GM12878 (cell line): Measurements from ENCODE around the gene CELSR1. TPM values are rescaled to one million over a fixed set of nuclear protein-coding genes. Genes with fewer than 3 reads are reported as not detected.

Experiments used
- ATAC-seq: fragments of 200-7000 bp; cut with Tn5 transposase; 3 replicates; pipeline ENCODE4 v1.9.1; 2020; ENCODE audit warnings: mild to moderate bottlenecking, moderate library complexity
- BruUV-seq: library from RNA; stranded (reverse); fragments of 400-500 nt; replicated peaks from 2 replicates; lab custom pipeline; 2021; lab: Mats Ljungman, UMichigan
- CTCF ChIA-PET: fragments of 300-600 bp; sonication (Branson Sonifier 250); formaldehyde crosslinking; extraction: SDS; loops from one replicate; lab custom pipeline; 2021; ENCODE audit warnings: inconsistent platforms; lab: Yijun Ruan, JAX
- POLR2A ChIA-PET: fragments of 350-600 bp; formaldehyde crosslinking; extraction: SDS; loops from one replicate; lab custom pipeline; 2021; ENCODE audit warnings: inconsistent platforms; lab: Charles Lee
- RAD21 ChIA-PET: fragments of 300-600 bp; sonication (Branson Sonifier 250); formaldehyde crosslinking; loops from one replicate; lab custom pipeline; 2023; ENCODE audit warnings: antibody characterized with exemption; ENCODE audit not compliant: unreplicated experiment; lab: Charles Lee
- SMC1A ChIA-PET: fragments of 300-600 bp; sonication (Branson Sonifier 250); formaldehyde crosslinking; loops from one replicate; lab custom pipeline; 2023; ENCODE audit not compliant: unreplicated experiment, uncharacterized antibody; lab: Charles Lee
- DNase-seq: peaks from one replicate; pipeline ENCODE4 v3.0.0-alpha.2; 2011; ENCODE audit warnings: low read depth, low spot score
- FAIRE-seq: peaks from 3 replicates; lab custom pipeline; 2011; peaks lifted over from hg19 to GRCh38; lab: Jason Lieb, UNC
- H2AFZ ChIP-seq: 2 replicates; pipeline ENCODE4 v1.6.0; 2011; ENCODE audit warnings: low read depth, low read length, control low read depth; ENCODE audit not compliant: control insufficient read depth
- H3K27ac ChIP-seq: 2 replicates; pipeline ENCODE4 v1.5.1; 2011; ENCODE audit warnings: control low read depth; ENCODE audit not compliant: control insufficient read depth, insufficient read depth
- H3K27me3 ChIP-seq, 2 experiments: replicated peaks in 1 of 2; 2 replicates each; pipeline versions ENCODE4 v1.6.0 to v1.6.1; 2011; ENCODE audit warnings: low read length in 1 of 2; ENCODE audit not compliant: control insufficient read depth in 2 of 2, insufficient read depth in 2 of 2
- H3K36me3 ChIP-seq, 2 experiments: 2 replicates each; pipeline ENCODE4 v1.5.1; 2011; ENCODE audit warnings: low read length in 1 of 2; ENCODE audit not compliant: control insufficient read depth in 2 of 2, insufficient read depth in 2 of 2
- H3K4me1 ChIP-seq: 2 replicates; pipeline ENCODE4 v1.6.1; 2011; ENCODE audit warnings: mild to moderate bottlenecking, low read length, moderate library complexity, mixed read lengths; ENCODE audit not compliant: control insufficient read depth, insufficient read depth
- H3K4me2 ChIP-seq: 2 replicates; pipeline ENCODE4 v1.6.0; 2011; ENCODE audit warnings: control low read depth; ENCODE audit not compliant: control insufficient read depth, insufficient read depth
- H3K4me3 ChIP-seq: fragments of 200-600 bp; sonication (generic); 2 replicates; pipeline ENCODE4 v1.5.1; 2016
- H3K79me2 ChIP-seq: 2 replicates; pipeline ENCODE4 v1.6.0; 2011; ENCODE audit warnings: low read length; ENCODE audit not compliant: control insufficient read depth, insufficient read depth
- H3K9ac ChIP-seq: 2 replicates; pipeline ENCODE4 v1.8.0; 2011; ENCODE audit warnings: low read length, control low read depth, mixed read lengths; ENCODE audit not compliant: control insufficient read depth, insufficient read depth
- H3K9me3 ChIP-seq: replicated peaks from 3 replicates; pipeline ENCODE4 v1.5.1; 2011; ENCODE audit warnings: mild to moderate bottlenecking, low read length; ENCODE audit not compliant: control insufficient read depth, insufficient read depth
- H4K20me1 ChIP-seq: 2 replicates; pipeline ENCODE4 v1.6.0; 2011; ENCODE audit not compliant: control insufficient read depth, insufficient read depth
- MEF2B ChIP-seq: fragments of 450-650 bp; IDR thresholded peaks from 2 replicates; pipeline ENCODE4 v1.6.1; 2018; ENCODE audit warnings: mild to moderate bottlenecking, moderate library complexity; ENCODE audit not compliant: partially characterized antibody, poor library complexity, severe bottlenecking
- PAX8 ChIP-seq: fragments of 450-650 bp; IDR thresholded peaks from 2 replicates; pipeline ENCODE4 v1.6.1; 2017; ENCODE audit warnings: mild to moderate bottlenecking, moderate library complexity
- SMARCA5 ChIP-seq: fragments of 450-650 bp; IDR thresholded peaks from 2 replicates; pipeline ENCODE4 v1.6.1; 2017; ENCODE audit warnings: mild to moderate bottlenecking
- STAT1 ChIP-seq: fragments of 450-650 bp; conservative IDR thresholded peaks from 2 replicates; pipeline ENCODE4 v1.6.1; 2014; ENCODE audit warnings: antibody characterized with exemption, mild to moderate bottlenecking
- WGBS: methylation state at CpG from one replicate; pipeline ENCODE4 v1.1.6; 2016; ENCODE audit warnings: low lambda C conversion rate; ENCODE audit not compliant: insufficient replicate concordance, insufficient coverage; ENCODE audit errors: missing lambda C conversion rate; 5-methylcytosine and 5-hydroxymethylcytosine counted together
- in situ Hi-C: fragments of 300-500 bp; cut with MboI; formaldehyde crosslinking; loops from 9 replicates; pipeline ENCODE4 v1.14.3; 2018; ENCODE audit warnings: mixed read lengths
- intact Hi-C: fragments of 100-400 bp; cut with micrococcal nuclease; formaldehyde crosslinking; loops from one replicate; pipeline ENCODE4 v1.14.2; 2022; ENCODE audit not compliant: unreplicated experiment
- polyA plus RNA-seq, 11 experiments: library from polyadenylated mRNA; depleted of rRNA in 4 of 11; unstranded in 6 of 11; stranded (reverse) in 5 of 11; fragments of >200 nt; fragmentation: Nextera tagmentation in 4 of 11; fragmentation: Illumina TruSeq in 1 of 11; extraction: Ambion mirVana in 4 of 11; extraction: Trizol in 1 of 11; gene quantifications; 1 replicate in 1 of 11; 2 replicates in 10 of 11; pipeline versions ENCODE4 v1.2.1 to v1.2.3, GENCODE V29; 2011 to 2016; ENCODE audit warnings: inconsistent platforms in 2 of 11, missing spikeins in 2 of 11, low read depth in 1 of 11
- total RNA-seq, 4 experiments: library from RNA; depleted of rRNA in 3 of 4; stranded (reverse); fragments of >200 nt in 3 of 4; fragmentation: Illumina TruSeq in 1 of 4; extraction: Trizol in 1 of 4; gene quantifications; 2 replicates each; pipeline versions ENCODE4 v1.2.1 to v1.2.3, GENCODE V29; 2013 to 2021
- TF ChIP-seq, protein P1 (sequence below): IDR thresholded peaks from 2 replicates; pipeline ENCODE4 v1.6.1; 2012; ENCODE audit warnings: mild to moderate bottlenecking, low read depth, low read length
- TF ChIP-seq, protein P2 (sequence below): fragments of 150-350 bp; IDR thresholded peaks from 2 replicates; pipeline ENCODE4 v1.6.1; 2016; ENCODE audit warnings: low read depth, low read length
- TF ChIP-seq, protein P3 (sequence below): fragments of 450-650 bp; IDR thresholded peaks from 2 replicates; pipeline ENCODE4 v1.6.1; 2016; ENCODE audit warnings: mild to moderate bottlenecking

Gene CELSR1
- total and polyA plus RNA-seq, 10 of the 15 experiments (the other 5 are each of a cell fraction or from before 2014, with no cell fraction given) = 0.05 to 1.7 (median 0.35) TPM; not detected in 2

DNA sequence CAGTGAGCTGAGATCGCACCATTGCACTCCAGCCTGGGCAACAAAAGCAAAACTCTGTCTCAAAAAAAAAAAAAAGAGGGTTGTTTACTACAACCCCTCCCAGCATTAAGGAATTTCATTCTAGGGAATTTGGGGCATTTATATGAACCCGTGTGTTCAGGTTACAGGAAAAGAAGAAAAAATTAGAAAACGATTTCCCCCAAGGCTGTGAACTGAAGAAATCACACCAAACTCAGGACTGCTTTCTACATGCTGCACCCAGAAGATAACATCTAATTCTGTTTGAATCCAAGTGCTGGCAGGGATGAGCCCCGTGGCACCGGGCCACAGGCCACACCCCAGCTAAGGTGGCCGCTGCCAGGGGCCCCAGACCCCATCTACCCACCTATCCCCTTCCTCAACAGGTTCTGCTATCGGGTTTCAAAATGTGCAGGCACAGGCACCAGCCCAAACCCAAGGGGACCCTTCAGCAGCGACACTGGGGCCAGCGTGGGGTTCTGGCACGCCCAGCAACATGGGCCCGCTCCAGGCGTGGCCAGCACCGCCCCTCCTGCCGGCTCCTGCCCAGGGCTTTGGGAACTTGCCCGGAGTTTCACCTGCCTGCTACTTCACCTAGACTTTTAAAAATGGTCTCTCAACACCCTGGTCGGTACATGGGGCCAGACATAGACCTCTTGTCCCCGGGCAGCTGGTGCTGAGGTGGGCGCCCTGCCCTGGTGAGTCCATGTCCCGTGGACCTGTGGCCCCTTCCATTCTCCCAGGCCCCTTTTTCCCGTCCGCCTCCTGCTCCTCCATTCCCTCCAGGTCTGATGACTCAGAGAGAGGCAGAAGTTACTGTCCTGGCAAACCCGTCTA is 11.8 kb downstream of the CELSR1 start (continued):
- TF ChIP-seq, protein P1, sequence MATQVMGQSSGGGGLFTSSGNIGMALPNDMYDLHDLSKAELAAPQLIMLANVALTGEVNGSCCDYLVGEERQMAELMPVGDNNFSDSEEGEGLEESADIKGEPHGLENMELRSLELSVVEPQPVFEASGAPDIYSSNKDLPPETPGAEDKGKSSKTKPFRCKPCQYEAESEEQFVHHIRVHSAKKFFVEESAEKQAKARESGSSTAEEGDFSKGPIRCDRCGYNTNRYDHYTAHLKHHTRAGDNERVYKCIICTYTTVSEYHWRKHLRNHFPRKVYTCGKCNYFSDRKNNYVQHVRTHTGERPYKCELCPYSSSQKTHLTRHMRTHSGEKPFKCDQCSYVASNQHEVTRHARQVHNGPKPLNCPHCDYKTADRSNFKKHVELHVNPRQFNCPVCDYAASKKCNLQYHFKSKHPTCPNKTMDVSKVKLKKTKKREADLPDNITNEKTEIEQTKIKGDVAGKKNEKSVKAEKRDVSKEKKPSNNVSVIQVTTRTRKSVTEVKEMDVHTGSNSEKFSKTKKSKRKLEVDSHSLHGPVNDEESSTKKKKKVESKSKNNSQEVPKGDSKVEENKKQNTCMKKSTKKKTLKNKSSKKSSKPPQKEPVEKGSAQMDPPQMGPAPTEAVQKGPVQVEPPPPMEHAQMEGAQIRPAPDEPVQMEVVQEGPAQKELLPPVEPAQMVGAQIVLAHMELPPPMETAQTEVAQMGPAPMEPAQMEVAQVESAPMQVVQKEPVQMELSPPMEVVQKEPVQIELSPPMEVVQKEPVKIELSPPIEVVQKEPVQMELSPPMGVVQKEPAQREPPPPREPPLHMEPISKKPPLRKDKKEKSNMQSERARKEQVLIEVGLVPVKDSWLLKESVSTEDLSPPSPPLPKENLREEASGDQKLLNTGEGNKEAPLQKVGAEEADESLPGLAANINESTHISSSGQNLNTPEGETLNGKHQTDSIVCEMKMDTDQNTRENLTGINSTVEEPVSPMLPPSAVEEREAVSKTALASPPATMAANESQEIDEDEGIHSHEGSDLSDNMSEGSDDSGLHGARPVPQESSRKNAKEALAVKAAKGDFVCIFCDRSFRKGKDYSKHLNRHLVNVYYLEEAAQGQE = no peak
- TF ChIP-seq, protein P2, sequence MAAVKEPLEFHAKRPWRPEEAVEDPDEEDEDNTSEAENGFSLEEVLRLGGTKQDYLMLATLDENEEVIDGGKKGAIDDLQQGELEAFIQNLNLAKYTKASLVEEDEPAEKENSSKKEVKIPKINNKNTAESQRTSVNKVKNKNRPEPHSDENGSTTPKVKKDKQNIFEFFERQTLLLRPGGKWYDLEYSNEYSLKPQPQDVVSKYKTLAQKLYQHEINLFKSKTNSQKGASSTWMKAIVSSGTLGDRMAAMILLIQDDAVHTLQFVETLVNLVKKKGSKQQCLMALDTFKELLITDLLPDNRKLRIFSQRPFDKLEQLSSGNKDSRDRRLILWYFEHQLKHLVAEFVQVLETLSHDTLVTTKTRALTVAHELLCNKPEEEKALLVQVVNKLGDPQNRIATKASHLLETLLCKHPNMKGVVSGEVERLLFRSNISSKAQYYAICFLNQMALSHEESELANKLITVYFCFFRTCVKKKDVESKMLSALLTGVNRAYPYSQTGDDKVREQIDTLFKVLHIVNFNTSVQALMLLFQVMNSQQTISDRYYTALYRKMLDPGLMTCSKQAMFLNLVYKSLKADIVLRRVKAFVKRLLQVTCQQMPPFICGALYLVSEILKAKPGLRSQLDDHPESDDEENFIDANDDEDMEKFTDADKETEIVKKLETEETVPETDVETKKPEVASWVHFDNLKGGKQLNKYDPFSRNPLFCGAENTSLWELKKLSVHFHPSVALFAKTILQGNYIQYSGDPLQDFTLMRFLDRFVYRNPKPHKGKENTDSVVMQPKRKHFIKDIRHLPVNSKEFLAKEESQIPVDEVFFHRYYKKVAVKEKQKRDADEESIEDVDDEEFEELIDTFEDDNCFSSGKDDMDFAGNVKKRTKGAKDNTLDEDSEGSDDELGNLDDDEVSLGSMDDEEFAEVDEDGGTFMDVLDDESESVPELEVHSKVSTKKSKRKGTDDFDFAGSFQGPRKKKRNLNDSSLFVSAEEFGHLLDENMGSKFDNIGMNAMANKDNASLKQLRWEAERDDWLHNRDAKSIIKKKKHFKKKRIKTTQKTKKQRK = no peak

DNA sequence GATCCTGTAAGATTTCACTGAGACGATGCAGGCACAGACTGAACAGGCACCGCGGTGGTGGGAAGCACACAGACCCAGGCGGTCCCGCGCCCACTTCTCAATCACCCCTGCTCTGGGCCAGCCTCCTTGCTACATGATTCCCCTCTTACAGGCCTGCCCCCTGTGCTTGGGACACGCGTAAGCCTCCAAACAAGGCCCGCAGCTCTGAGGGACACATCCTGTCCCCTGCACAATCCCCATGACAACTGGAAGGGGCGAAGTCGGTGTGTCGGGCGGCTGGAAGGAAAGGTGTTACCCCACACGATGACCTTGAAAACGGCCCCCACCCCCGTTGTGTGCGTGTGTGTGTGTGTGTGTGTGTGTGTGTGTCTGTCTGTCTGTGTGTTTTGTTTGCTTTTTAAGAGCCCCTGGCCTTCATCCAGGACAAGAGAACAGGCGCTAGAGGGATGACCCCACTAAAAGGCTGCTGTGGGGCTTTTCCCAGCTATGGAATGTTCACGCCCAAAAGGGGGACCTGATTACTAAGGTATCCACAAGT is 13.1 kb downstream of the CELSR1 start:
- H3K36me3 ChIP-seq = no peaks in the 10 kb centered on the region
- POLR2A ChIA-PET = no interaction called here
- 57% methylated on average over 19 of the region's 19 CpGs for WGBS

More for the DNA sequence above, 13.1 kb downstream of the CELSR1 start:
- Histone ChIP-seq H3K4me2 (no peak overlapping the region), H2AFZ (no peak overlapping the region), H3K4me1 (no peaks in the 10 kb centered on the region), H3K27me3 (no peaks in the 10 kb centered on the region), H3K79me2 (no peaks in the 10 kb centered on the region), H3K9ac (no peak overlapping the region), H3K9me3 (no peaks in the 10 kb centered on the region), H3K4me3 (no peak overlapping the region), H3K27ac (no peak overlapping the region), H4K20me1 (no peaks in the 10 kb centered on the region)
- no peak for TF ChIP-seq PAX8
- TF ChIP-seq SMARCA5 = no peak
- no peak for TF ChIP-seq MEF2B
- TF ChIP-seq STAT1 = no peak
- TF ChIP-seq, protein P3, sequence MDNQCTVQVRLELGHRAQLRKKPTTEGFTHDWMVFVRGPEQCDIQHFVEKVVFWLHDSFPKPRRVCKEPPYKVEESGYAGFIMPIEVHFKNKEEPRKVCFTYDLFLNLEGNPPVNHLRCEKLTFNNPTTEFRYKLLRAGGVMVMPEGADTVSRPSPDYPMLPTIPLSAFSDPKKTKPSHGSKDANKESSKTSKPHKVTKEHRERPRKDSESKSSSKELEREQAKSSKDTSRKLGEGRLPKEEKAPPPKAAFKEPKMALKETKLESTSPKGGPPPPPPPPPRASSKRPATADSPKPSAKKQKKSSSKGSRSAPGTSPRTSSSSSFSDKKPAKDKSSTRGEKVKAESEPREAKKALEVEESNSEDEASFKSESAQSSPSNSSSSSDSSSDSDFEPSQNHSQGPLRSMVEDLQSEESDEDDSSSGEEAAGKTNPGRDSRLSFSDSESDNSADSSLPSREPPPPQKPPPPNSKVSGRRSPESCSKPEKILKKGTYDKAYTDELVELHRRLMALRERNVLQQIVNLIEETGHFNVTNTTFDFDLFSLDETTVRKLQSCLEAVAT = no peak
- ChIA-PET SMC1A (interaction anchor here (1.1 kb wide), 1 partner anchor 179 kb away, joined by 3 read pairs; no protein-coding TSS in a partner anchor), RAD21 (no interaction called here), CTCF (no interaction called here)
- BruUV-seq = no TSS peak
- ATAC-seq (no peak), DNase-seq (no peak), FAIRE-seq (no peak)
- intact Hi-C loops = no loop called here
- in situ Hi-C loops = no loop called here
